Panc1 (cell line): ENCODE measurements around the gene MZT2B. TPM values are rescaled to one million over a fixed set of nuclear protein-coding genes. Genes with fewer than 3 reads are reported as not detected.
"Not testable (repeated sequence)": the region's sequence is repeated elsewhere in the genome, so short reads cannot be mapped to it uniquely, and the experiment has no call there.

Experiments
- ATAC-seq: fragments of 200-7000 bp; cut with Tn5 transposase; 2 replicates; pipeline ENCODE4 v1.9.1; 2020; ENCODE audit warnings: mild to moderate bottlenecking, moderate library complexity
- BruUV-seq: library from RNA; stranded (reverse); fragments of 400-500 nt; replicated peaks from 2 replicates; lab custom pipeline; 2021; lab: Mats Ljungman, UMichigan
- CTCF ChIA-PET: fragments of 300-600 bp; sonication (Branson Sonifier 250); formaldehyde crosslinking; loops from one replicate; lab custom pipeline; 2022; ENCODE audit warnings: antibody characterized with exemption; lab: Charles Lee
- POLR2A ChIA-PET: fragments of 300-600 bp; sonication (Branson Sonifier 250); formaldehyde crosslinking; loops from one replicate; lab custom pipeline; 2022; ENCODE audit warnings: antibody characterized with exemption; lab: Charles Lee
- DNase-seq: peaks from one replicate; pipeline ENCODE4 v3.0.0-alpha.2; 2010; ENCODE audit warnings: low read depth, low spot score
- H3K27ac ChIP-seq: 2 replicates; pipeline ENCODE4 v1.5.1; 2011; ENCODE audit warnings: mild to moderate bottlenecking, low read length, inconsistent platforms
- H3K27me3 ChIP-seq: fragments of 200-500 bp; sonication (Bioruptor generic); 2 replicates; pipeline ENCODE4 v1.6.0; 2014; ENCODE audit warnings: low read length, inconsistent platforms; ENCODE audit not compliant: control insufficient read depth, insufficient read depth
- H3K36me3 ChIP-seq: fragments of 200-500 bp; sonication (Bioruptor generic); 2 replicates; pipeline ENCODE4 v1.5.1; 2014; ENCODE audit warnings: inconsistent platforms, mild to moderate bottlenecking, low read length, moderate library complexity; ENCODE audit not compliant: control insufficient read depth, insufficient read depth
- H3K4me1 ChIP-seq: 2 replicates; pipeline ENCODE4 v1.5.1; 2011; ENCODE audit warnings: inconsistent platforms, mild to moderate bottlenecking, low read length, moderate library complexity; ENCODE audit not compliant: control insufficient read depth, insufficient read depth
- H3K4me3 ChIP-seq, 2 experiments: 2 replicates each; pipeline ENCODE4 v1.5.1; 2011 to 2012; ENCODE audit warnings: low read depth in 2 of 2, low read length in 2 of 2, mild to moderate bottlenecking in 2 of 2, inconsistent platforms in 1 of 2, moderate library complexity in 1 of 2
- H3K9me3 ChIP-seq: fragments of 200-500 bp; sonication (Bioruptor generic); 2 replicates; pipeline ENCODE4 v1.5.1; 2014; ENCODE audit warnings: low read depth, mild to moderate bottlenecking, inconsistent platforms, low read length, moderate library complexity; ENCODE audit not compliant: control insufficient read depth, insufficient read depth
- in situ Hi-C: cut with HindIII; loops from 2 replicates; pipeline ENCODE4 v1.10.0; 2016; ENCODE audit warnings: low sequenced_read_pairs, low pct_unique_long_range_greater_than_20kb
- intact Hi-C: fragments of 100-400 bp; cut with micrococcal nuclease; formaldehyde crosslinking; loops from one replicate; pipeline ENCODE4 v1.10.0; 2022; ENCODE audit not compliant: unreplicated experiment
- total RNA-seq: library from RNA; stranded (reverse); gene quantifications from one replicate; pipeline ENCODE4 v1.2.1, GENCODE V29; 2021; ENCODE audit not compliant: unreplicated experiment

MZT2B gene
- total RNA-seq, 1 experiment from 2014 or later: 305 TPM

DNA sequence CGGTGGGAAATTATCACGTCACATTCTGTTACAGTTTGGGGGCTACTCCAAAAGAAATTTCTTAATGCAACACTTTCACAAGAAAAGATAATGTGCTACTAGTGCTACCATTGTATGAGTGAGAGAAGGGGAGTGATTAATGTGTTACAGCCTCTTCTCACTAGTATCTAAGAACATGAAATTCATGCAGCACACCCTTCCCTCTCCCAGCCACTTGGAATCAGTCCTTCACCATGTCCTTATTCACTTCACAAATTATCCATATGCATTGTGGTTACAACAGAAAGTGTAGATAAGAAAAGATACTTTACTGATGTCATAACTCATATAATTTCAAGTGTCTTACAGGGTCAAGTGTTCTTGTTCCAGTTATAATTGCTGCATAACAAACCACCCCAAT lies 37.1 kb downstream of the MZT2B start:
- POLR2A ChIA-PET, BruUV-seq: not testable (repeated sequence)

DNA sequence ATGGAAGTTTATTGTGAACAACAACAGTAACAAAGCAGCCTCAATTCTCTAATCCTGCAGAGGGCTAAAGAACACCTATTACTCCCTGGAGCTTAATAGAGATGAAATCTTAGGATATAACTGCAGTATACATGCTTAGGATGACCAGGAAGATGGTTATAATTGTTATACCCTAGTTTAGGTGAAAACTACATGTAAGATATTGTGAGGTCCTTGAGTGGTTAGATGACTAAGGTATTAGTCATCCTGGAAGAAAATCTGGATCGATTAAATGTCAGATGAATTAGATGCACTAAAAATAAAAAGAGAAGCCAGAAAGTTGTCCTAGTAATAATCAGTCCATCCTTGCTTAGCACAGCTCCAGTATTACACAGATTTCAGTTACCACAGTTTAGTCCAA lies 38.4 kb downstream of the MZT2B start:
- H3K27me3 ChIP-seq, CTCF ChIA-PET, H3K27ac ChIP-seq, H3K4me1 ChIP-seq, ATAC-seq, DNase-seq, H3K9me3 ChIP-seq, H3K36me3 ChIP-seq, POLR2A ChIA-PET, intact Hi-C loops, BruUV-seq, H3K4me3 ChIP-seq, in situ Hi-C loops: not testable (repeated sequence)

More for the DNA sequence above, 37.1 kb downstream of the MZT2B start:
- H3K27me3 ChIP-seq, H3K4me3 ChIP-seq, intact Hi-C loops, H3K27ac ChIP-seq, CTCF ChIA-PET, ATAC-seq, DNase-seq, H3K9me3 ChIP-seq, in situ Hi-C loops, H3K4me1 ChIP-seq, H3K36me3 ChIP-seq: not testable (repeated sequence)

DNA sequence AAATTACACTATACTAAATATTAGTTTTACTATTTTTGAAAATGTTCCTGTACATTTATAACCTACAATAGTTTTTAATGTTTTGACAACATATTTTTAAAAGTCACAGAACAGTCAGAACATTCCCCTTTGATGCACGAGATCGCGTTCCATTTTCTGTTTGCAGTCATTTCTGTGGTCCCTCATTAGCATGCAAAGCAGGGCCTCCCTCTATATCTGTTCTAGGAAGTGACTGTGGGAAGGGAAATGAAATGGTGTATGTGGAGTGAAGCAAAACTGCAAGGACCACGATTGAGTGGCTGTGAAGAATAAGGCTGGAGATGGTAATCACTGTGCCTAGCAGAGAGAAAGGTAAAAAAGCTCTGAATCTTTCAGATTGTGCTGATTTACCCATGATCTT lies 40.5 kb downstream of the MZT2B start:
- H3K4me3 ChIP-seq, H3K27me3 ChIP-seq, H3K27ac ChIP-seq, DNase-seq, ATAC-seq, CTCF ChIA-PET, in situ Hi-C loops, H3K9me3 ChIP-seq, POLR2A ChIA-PET, BruUV-seq, intact Hi-C loops, H3K36me3 ChIP-seq, H3K4me1 ChIP-seq: not testable (repeated sequence)

DNA sequence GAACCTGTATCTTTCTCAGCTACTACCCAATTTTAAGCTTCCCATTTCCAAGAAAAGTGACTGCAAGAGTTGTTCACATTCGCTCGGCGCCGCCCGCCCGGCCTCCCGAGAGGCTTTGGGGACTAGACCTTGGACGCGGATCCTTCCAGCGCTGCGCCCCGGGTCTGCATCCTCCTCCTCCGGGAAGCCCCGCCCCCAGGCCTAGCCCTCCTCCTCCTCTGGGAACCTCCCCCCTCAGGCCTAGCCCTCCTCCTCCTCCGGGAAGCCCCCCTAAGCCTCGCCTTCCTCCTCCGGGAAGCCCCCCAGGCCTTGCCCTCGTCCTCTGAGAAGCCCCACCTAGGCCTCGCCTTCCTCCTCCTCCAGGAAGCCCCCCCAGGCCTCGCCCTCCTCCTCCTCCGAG lies 45.9 kb downstream of the MZT2B start:
- ATAC-seq, H3K36me3 ChIP-seq, H3K9me3 ChIP-seq, H3K4me3 ChIP-seq, in situ Hi-C loops, H3K27ac ChIP-seq, intact Hi-C loops, DNase-seq, H3K4me1 ChIP-seq, POLR2A ChIA-PET, H3K27me3 ChIP-seq, BruUV-seq, CTCF ChIA-PET: not testable (repeated sequence)

DNA sequence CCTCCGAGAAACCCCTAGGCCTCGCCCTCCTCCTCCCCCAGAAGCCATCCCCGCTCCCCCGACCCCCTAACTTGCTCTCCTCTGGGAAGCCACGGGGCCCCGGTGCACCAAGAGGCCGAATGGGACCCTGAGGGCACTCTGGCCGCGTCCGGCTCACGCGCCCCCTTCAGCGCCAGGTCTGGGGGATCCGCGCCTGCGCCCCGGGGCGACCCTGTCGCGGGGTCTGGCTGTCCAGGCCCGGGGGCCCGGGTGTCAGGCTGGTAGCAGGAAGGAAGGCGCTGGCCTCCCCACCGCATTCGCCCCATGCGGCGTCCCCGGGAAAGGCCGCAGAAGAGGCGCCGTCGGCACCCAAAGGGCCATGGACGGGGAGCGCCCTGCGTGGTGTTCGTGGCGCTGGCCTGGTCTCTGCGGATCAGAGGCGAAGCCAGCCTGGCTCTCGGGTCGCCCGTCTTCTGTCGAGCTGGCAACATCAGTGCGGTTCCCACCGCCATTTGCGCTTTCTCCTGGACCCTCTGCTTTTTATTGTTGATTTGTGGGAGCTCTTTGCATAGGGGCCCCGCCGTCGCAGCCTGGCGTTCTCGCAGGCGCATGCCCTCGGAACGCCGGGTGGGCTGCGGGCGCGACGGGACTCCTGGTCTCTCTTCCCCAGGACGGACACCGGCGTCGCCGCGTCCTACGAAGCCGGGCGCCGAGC lies 46.6 kb downstream of the MZT2B start:
- DNase-seq, H3K27me3 ChIP-seq, in situ Hi-C loops, BruUV-seq, POLR2A ChIA-PET, H3K9me3 ChIP-seq, CTCF ChIA-PET, ATAC-seq, H3K4me1 ChIP-seq, intact Hi-C loops, H3K27ac ChIP-seq, H3K36me3 ChIP-seq, H3K4me3 ChIP-seq: not testable (repeated sequence)

DNA sequence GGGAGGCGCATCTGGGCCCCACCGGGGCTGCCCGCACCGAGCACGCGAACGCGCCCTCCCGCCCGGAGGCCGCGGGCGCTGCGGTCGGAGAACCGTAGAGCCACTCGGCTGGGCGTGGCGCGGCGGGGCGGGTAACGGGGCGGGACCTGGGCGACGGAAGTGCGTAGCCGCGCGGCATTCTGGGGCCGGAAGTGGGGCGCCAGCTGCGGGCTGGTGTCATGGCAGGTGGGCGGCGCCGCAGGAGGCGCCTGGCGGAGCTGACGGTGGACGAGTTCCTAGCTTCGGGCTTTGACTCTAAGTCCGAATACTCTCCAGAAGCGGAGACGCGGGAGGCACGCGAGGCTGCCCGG lies 47.1 kb downstream of the MZT2B start:
- H3K27ac ChIP-seq, H3K36me3 ChIP-seq, intact Hi-C loops, BruUV-seq, DNase-seq, H3K4me3 ChIP-seq, H3K27me3 ChIP-seq, H3K4me1 ChIP-seq, in situ Hi-C loops, POLR2A ChIA-PET, H3K9me3 ChIP-seq, ATAC-seq, CTCF ChIA-PET: not testable (repeated sequence)

DNA sequence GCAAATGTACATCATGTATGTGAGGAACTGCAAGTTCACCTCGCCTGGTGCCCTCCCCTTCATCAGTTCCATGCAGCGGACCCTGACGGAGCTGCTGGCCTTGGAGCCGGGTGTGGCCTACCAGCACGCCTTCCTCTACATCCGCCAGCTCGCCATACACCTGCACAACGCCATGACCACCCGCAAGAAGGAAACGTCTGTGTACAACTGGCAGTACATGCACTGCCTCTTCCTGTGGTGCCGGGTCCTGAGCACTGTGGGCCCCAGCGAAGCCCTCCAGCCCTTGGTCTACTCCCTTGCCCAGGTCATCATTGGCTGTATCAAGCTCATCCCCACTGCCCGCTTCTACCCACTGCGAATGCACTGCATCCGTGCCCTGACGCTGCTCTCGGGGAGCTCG lies 48.3 kb downstream of the MZT2B start:
- CTCF ChIA-PET, BruUV-seq, H3K27ac ChIP-seq, H3K4me3 ChIP-seq, DNase-seq, H3K27me3 ChIP-seq, intact Hi-C loops, ATAC-seq, H3K9me3 ChIP-seq, H3K36me3 ChIP-seq, H3K4me1 ChIP-seq, in situ Hi-C loops, POLR2A ChIA-PET: not testable (repeated sequence)
